OCI-LY1 (cell line): ENCODE results near the gene SLC2A13.

Experiments used
- EZH2 ChIP-seq: fragments of 200-600 bp; sonication (generic), shearing (Covaris generic); IDR thresholded peaks from 2 replicates; pipeline ENCODE4 v1.8.0; 2017; ENCODE audit warnings: borderline replicate concordance, mixed run types, mild to moderate bottlenecking, antibody characterized with exemption, low read length, moderate library complexity, mixed read lengths
- TF ChIP-seq, protein P1 (sequence below): fragments of 200-600 bp; sonication (generic), shearing (Covaris generic); IDR thresholded peaks from 2 replicates; pipeline ENCODE4 v1.5.1; 2017; ENCODE audit warnings: mild to moderate bottlenecking, antibody characterized with exemption, low read length, moderate library complexity, mixed read lengths

- TF ChIP-seq, protein P1, sequence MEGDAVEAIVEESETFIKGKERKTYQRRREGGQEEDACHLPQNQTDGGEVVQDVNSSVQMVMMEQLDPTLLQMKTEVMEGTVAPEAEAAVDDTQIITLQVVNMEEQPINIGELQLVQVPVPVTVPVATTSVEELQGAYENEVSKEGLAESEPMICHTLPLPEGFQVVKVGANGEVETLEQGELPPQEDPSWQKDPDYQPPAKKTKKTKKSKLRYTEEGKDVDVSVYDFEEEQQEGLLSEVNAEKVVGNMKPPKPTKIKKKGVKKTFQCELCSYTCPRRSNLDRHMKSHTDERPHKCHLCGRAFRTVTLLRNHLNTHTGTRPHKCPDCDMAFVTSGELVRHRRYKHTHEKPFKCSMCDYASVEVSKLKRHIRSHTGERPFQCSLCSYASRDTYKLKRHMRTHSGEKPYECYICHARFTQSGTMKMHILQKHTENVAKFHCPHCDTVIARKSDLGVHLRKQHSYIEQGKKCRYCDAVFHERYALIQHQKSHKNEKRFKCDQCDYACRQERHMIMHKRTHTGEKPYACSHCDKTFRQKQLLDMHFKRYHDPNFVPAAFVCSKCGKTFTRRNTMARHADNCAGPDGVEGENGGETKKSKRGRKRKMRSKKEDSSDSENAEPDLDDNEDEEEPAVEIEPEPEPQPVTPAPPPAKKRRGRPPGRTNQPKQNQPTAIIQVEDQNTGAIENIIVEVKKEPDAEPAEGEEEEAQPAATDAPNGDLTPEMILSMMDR, result no peak
- no peak for TF ChIP-seq EZH2
These were observed 7.3 kb downstream of the SLC2A13 start for GRCh38 chr12:40098406-40099145.
